T-helper 2 cell treated with Interferon-gamma antibody and Interleukin-4, amounts not matched to agents 5 μg/mL and 100 μg/mL, for 36 hours (primary cell): ENCODE data around the gene NPC1.
A peak's percentile ranks its signal among the peaks of the same experiment; 100 is the strongest.

Experiments
- DNase-seq: peaks from one replicate; pipeline ENCODE4 v3.0.0; 2021; ENCODE audit warnings: low spot score
- H3K27ac Mint-ChIP-seq: one replicate; pipeline ENCODE4 v1.8.0; 2021; ENCODE audit warnings: mild to moderate bottlenecking, mixed read lengths
- H3K27me3 Mint-ChIP-seq: one replicate; pipeline ENCODE4 v1.8.0; 2021; ENCODE audit warnings: low read depth, mixed read lengths
- H3K36me3 Mint-ChIP-seq: one replicate; pipeline ENCODE4 v1.8.0; 2021; ENCODE audit warnings: low read depth, mixed read lengths
- H3K4me1 Mint-ChIP-seq: one replicate; pipeline ENCODE4 v1.8.0; 2021; ENCODE audit warnings: low read depth, mixed read lengths
- H3K4me3 Mint-ChIP-seq: one replicate; pipeline ENCODE4 v1.8.0; 2022; ENCODE audit warnings: mild to moderate bottlenecking, moderate library complexity, mixed read lengths
- H3K9me3 Mint-ChIP-seq: one replicate; pipeline ENCODE4 v1.8.0; 2021; ENCODE audit warnings: mixed read lengths

The NPC1 gene

GRCh38 chr18:23575309-23575651 is 11.0 kb downstream of the NPC1 start:
- no peak for DNase-seq
- Mint-ChIP-seq H3K9me3 (no peaks in the 10 kb centered on the region), H3K27me3 (no peaks in the 10 kb centered on the region), H3K4me1 (peaks cover 43% of the 10 kb centered on the region), H3K4me3 (no peak overlapping the region), H3K27ac (peak overlapping the region; percentile 85), H3K36me3 (peaks cover 38% of the 10 kb centered on the region)

- Mint-ChIP-seq H3K4me3 (peak overlapping the region; percentile 28), H3K4me1 (peaks cover 38% of the 10 kb centered on the region), H3K36me3 (peaks cover 41% of the 10 kb centered on the region)
These were observed 11.5 kb downstream of the NPC1 start for GRCh38 chr18:23574611-23575308.

GRCh38 chr18:23573626-23574431 is 12.5 kb downstream of the NPC1 start:
- peak overlapping the region; percentile 28 for H3K4me3 Mint-ChIP-seq
- no peaks in the 10 kb centered on the region for H3K9me3 Mint-ChIP-seq
- H3K36me3 Mint-ChIP-seq: peaks cover 43% of the 10 kb centered on the region
- H3K27ac Mint-ChIP-seq: peak overlapping the region; percentile 85
- H3K27me3 Mint-ChIP-seq: no peaks in the 10 kb centered on the region
- H3K4me1 Mint-ChIP-seq: peaks cover 33% of the 10 kb centered on the region
- DNase-seq: peak; percentile 36

More at GRCh38 chr18:23574611-23575308, 11.5 kb downstream of the NPC1 start:
- DNase-seq: no peak
- H3K27me3 Mint-ChIP-seq: no peaks in the 10 kb centered on the region
- H3K9me3 Mint-ChIP-seq: no peaks in the 10 kb centered on the region
- peak overlapping the region; percentile 85 for H3K27ac Mint-ChIP-seq

- Mint-ChIP-seq H3K27me3 (no peaks in the 10 kb centered on the region), H3K4me1 (peaks cover 28% of the 10 kb centered on the region), H3K9me3 (no peaks in the 10 kb centered on the region), H3K4me3 (no peak overlapping the region), H3K27ac (peak overlapping the region; percentile 85), H3K36me3 (peaks cover 51% of the 10 kb centered on the region)
- DNase-seq: no peak
These were observed 13.3 kb downstream of the NPC1 start for GRCh38 chr18:23573020-23573419.

- DNase-seq: no peak
- no peaks in the 10 kb centered on the region for H3K27me3 Mint-ChIP-seq
- no peak overlapping the region for H3K27ac Mint-ChIP-seq
These were observed 13.7 kb downstream of the NPC1 start for GRCh38 chr18:23572570-23572969.

GRCh38 chr18:23572012-23572411 is 14.3 kb downstream of the NPC1 start:
- Mint-ChIP-seq H3K4me1 (peaks cover 28% of the 10 kb centered on the region), H3K27me3 (no peaks in the 10 kb centered on the region), H3K9me3 (no peaks in the 10 kb centered on the region), H3K36me3 (peaks cover 59% of the 10 kb centered on the region), H3K27ac (peak overlapping the region; percentile 73), H3K4me3 (no peak overlapping the region)
- DNase-seq: no peak

More at GRCh38 chr18:23572570-23572969, 13.7 kb downstream of the NPC1 start:
- no peak overlapping the region for H3K4me3 Mint-ChIP-seq
- peaks cover 28% of the 10 kb centered on the region for H3K4me1 Mint-ChIP-seq
- H3K9me3 Mint-ChIP-seq: no peaks in the 10 kb centered on the region
- H3K36me3 Mint-ChIP-seq: peaks cover 53% of the 10 kb centered on the region

GRCh38 chr18:23570912-23571504 is 15.3 kb downstream of the NPC1 start:
- Mint-ChIP-seq H3K27ac (no peak overlapping the region), H3K9me3 (no peaks in the 10 kb centered on the region), H3K27me3 (no peaks in the 10 kb centered on the region), H3K4me3 (no peak overlapping the region), H3K4me1 (peaks cover 28% of the 10 kb centered on the region), H3K36me3 (peaks cover 57% of the 10 kb centered on the region)
- DNase-seq: no peak

GRCh38 chr18:23569299-23570063 is 16.8 kb downstream of the NPC1 start:
- Mint-ChIP-seq H3K4me1 (peaks cover 22% of the 10 kb centered on the region), H3K27ac (no peak overlapping the region), H3K4me3 (no peak overlapping the region), H3K36me3 (peaks cover 56% of the 10 kb centered on the region), H3K9me3 (no peaks in the 10 kb centered on the region), H3K27me3 (no peaks in the 10 kb centered on the region)
- no peak for DNase-seq

- Mint-ChIP-seq H3K27ac (no peak overlapping the region), H3K4me1 (peaks cover 18% of the 10 kb centered on the region), H3K27me3 (no peaks in the 10 kb centered on the region), H3K36me3 (peaks cover 56% of the 10 kb centered on the region), H3K4me3 (no peak overlapping the region), H3K9me3 (no peaks in the 10 kb centered on the region)
- DNase-seq: no peak
These were observed 17.8 kb downstream of the NPC1 start for GRCh38 chr18:23568281-23569138.

- Mint-ChIP-seq H3K27ac (no peak overlapping the region), H3K4me1 (peaks cover 14% of the 10 kb centered on the region), H3K9me3 (no peaks in the 10 kb centered on the region), H3K4me3 (no peak overlapping the region), H3K36me3 (peaks cover 55% of the 10 kb centered on the region), H3K27me3 (no peaks in the 10 kb centered on the region)
- DNase-seq: no peak
These were observed 18.6 kb downstream of the NPC1 start for GRCh38 chr18:23567671-23568070.

GRCh38 chr18:23565916-23566547 is 20.3 kb downstream of the NPC1 start:
- Mint-ChIP-seq H3K9me3 (no peaks in the 10 kb centered on the region), H3K27ac (no peak overlapping the region), H3K27me3 (no peaks in the 10 kb centered on the region), H3K4me1 (peaks cover 12% of the 10 kb centered on the region), H3K4me3 (no peak overlapping the region), H3K36me3 (peaks cover 62% of the 10 kb centered on the region)
- no peak for DNase-seq

GRCh38 chr18:23563377-23564043 is 22.8 kb downstream of the NPC1 start:
- Mint-ChIP-seq H3K4me1 (peaks cover 8% of the 10 kb centered on the region), H3K27me3 (no peaks in the 10 kb centered on the region), H3K36me3 (peaks cover 56% of the 10 kb centered on the region), H3K9me3 (no peaks in the 10 kb centered on the region), H3K4me3 (no peak overlapping the region), H3K27ac (peak overlapping the region; percentile 31)
- DNase-seq: peak; percentile 37
